ENCODE data around the gene CREBRF. TPM values are rescaled to one million over a fixed set of nuclear protein-coding genes. Genes with fewer than 3 reads are reported as not detected.

Gene CREBRF
- total RNA-seq, 6 experiments from 2014 or later: 6.5 to 15.7 (median 12.6) TPM

- ATAC-seq (peak; percentile 8 to 32 (median 22)), DNase-seq (no peak)
- H3K4me3 ChIP-seq: no peak overlapping the region
- H3K27ac ChIP-seq: peak overlapping the region in 1 of 3 donors; percentile 37
- no peak for TF ChIP-seq CTCF (IDR thresholded peaks at IDR 0.05)
- TF ChIP-seq POLR2A (IDR thresholded peaks at IDR 0.05): no peak
- H3K36me3 ChIP-seq: no peaks in the 10 kb centered on the region
- 24% methylated on average over 4 of the region's 4 CpGs for WGBS (ENCODE audit: insufficient coverage, low coverage, low lambda C conversion rate, missing lambda C conversion rate)
- H3K4me1 ChIP-seq: peaks cover 2 to 52% (median 9%) of the 10 kb centered on the region in 4 donors
- H3K27me3 ChIP-seq: no peaks in the 10 kb centered on the region
- no peaks in the 10 kb centered on the region for H3K9me3 ChIP-seq
- intact Hi-C loops (cut with DNase I): no loop called here
Observed at GRCh38 chr5:173011566-173011965, 44.6 kb upstream of the CREBRF start.

- H3K36me3 ChIP-seq: no peaks in the 10 kb centered on the region
- ATAC-seq (peak in 2 of 4 donors; percentile 46 to 57), DNase-seq (peak; percentile 51 to 66 (median 60))
- H3K4me3 ChIP-seq: no peak overlapping the region
- 60% methylated on average over 4 of the region's 4 CpGs for WGBS (ENCODE audit: insufficient coverage, low coverage, low lambda C conversion rate, missing lambda C conversion rate)
- intact Hi-C loops (cut with DNase I): no loop called here
- no peaks in the 10 kb centered on the region for H3K27me3 ChIP-seq
- no peak for TF ChIP-seq CTCF (IDR thresholded peaks at IDR 0.05)
- no peak for TF ChIP-seq POLR2A (IDR thresholded peaks at IDR 0.05)
- H3K27ac ChIP-seq: peak overlapping the region in 1 of 3 donors; percentile 16
- H3K9me3 ChIP-seq: no peaks in the 10 kb centered on the region
- H3K4me1 ChIP-seq: peaks cover 2 to 63% (median 9%) of the 10 kb centered on the region in 4 donors
Observed at GRCh38 chr5:173012882-173013281, 43.3 kb upstream of the CREBRF start.

- peak overlapping the region; percentile 13 to 77 (median 44) for H3K27ac ChIP-seq
- peaks cover 2 to 63% (median 9%) of the 10 kb centered on the region in 4 donors for H3K4me1 ChIP-seq
- no peak for ATAC-seq
- H3K9me3 ChIP-seq: no peaks in the 10 kb centered on the region
- WGBS (ENCODE audit: insufficient coverage, low coverage, low lambda C conversion rate, missing lambda C conversion rate): 61% methylated on average over 3 of the region's 4 CpGs
- no peaks in the 10 kb centered on the region for H3K36me3 ChIP-seq
- H3K27me3 ChIP-seq: no peaks in the 10 kb centered on the region
- TF ChIP-seq CTCF (IDR thresholded peaks at IDR 0.05): no peak
- TF ChIP-seq POLR2A (IDR thresholded peaks at IDR 0.05): no peak
- intact Hi-C loops (cut with DNase I): no loop called here
- no peak overlapping the region for H3K4me3 ChIP-seq
- no peak for DNase-seq
Observed at GRCh38 chr5:173014671-173015070, 41.5 kb upstream of the CREBRF start.

- peaks cover 2 to 63% (median 9%) of the 10 kb centered on the region in 4 donors for H3K4me1 ChIP-seq
- peak overlapping the region; percentile 13 to 77 (median 44) for H3K27ac ChIP-seq
- no peaks in the 10 kb centered on the region for H3K9me3 ChIP-seq
- TF ChIP-seq POLR2A (IDR thresholded peaks at IDR 0.05): no peak
- TF ChIP-seq CTCF (IDR thresholded peaks at IDR 0.05): no peak
- 69% methylated on average over 2 of the region's 2 CpGs for WGBS (ENCODE audit: insufficient coverage, low coverage, low lambda C conversion rate, missing lambda C conversion rate)
- H3K36me3 ChIP-seq: peaks cover 0 to under 1% (median 0%) of the 10 kb centered on the region in 4 donors
- ATAC-seq (no peak), DNase-seq (no peak)
- H3K27me3 ChIP-seq: no peaks in the 10 kb centered on the region
- intact Hi-C loops (cut with DNase I): no loop called here
- no peak overlapping the region for H3K4me3 ChIP-seq
Observed at GRCh38 chr5:173015192-173015591, 41.0 kb upstream of the CREBRF start.

Measured in right lobe of liver (tissue), 6 donors.